Hepatocyte (in vitro differentiated cells): ENCODE measurements around the gene ZNF483. TPM values are rescaled to one million over a fixed set of nuclear protein-coding genes. Genes with fewer than 3 reads are reported as not detected.

Experiments
- DNase-seq: peaks from one replicate; pipeline ENCODE4 v3.0.0-alpha.2; 2016; ENCODE audit warnings: low spot score
- H2AFZ ChIP-seq: fragments of 200-600 bp; sonication (generic); 2 replicates; pipeline ENCODE4 v1.6.0; 2016; ENCODE audit warnings: antibody characterized with exemption, mild to moderate bottlenecking
- H3K27ac ChIP-seq: fragments of 200-600 bp; sonication (generic); 2 replicates; pipeline ENCODE4 v1.5.1; 2016; ENCODE audit warnings: mild to moderate bottlenecking
- H3K27me3 ChIP-seq: fragments of 200-600 bp; sonication (generic); 2 replicates; pipeline ENCODE4 v1.6.1; 2016
- H3K36me3 ChIP-seq: fragments of 200-600 bp; sonication (generic); replicated peaks from 2 replicates; pipeline ENCODE4 v1.5.1; 2016; ENCODE audit warnings: low read depth; ENCODE audit not compliant: insufficient read depth
- H3K4me1 ChIP-seq: fragments of 200-600 bp; sonication (generic); 2 replicates; pipeline ENCODE4 v1.5.1; 2016; ENCODE audit warnings: mild to moderate bottlenecking, moderate library complexity; ENCODE audit not compliant: insufficient read depth
- H3K4me2 ChIP-seq: fragments of 200-600 bp; sonication (generic); 2 replicates; pipeline ENCODE4 v1.6.0; 2016
- H3K4me3 ChIP-seq: fragments of 200-600 bp; sonication (generic); 2 replicates; pipeline ENCODE4 v1.5.1; 2016; ENCODE audit warnings: mild to moderate bottlenecking
- H3K79me2 ChIP-seq: fragments of 200-600 bp; sonication (generic); 2 replicates; pipeline ENCODE4 v1.6.0; 2017; ENCODE audit warnings: mild to moderate bottlenecking
- H3K9me2 ChIP-seq: fragments of 200-600 bp; sonication (generic); replicated peaks from 2 replicates; pipeline ENCODE4 v1.6.0; 2017; ENCODE audit warnings: mild to moderate bottlenecking; ENCODE audit not compliant: insufficient read depth
- H3K9me3 ChIP-seq: fragments of 200-600 bp; sonication (generic); 2 replicates; pipeline ENCODE4 v1.5.1; 2016; ENCODE audit warnings: low read depth, mild to moderate bottlenecking
- H4K20me1 ChIP-seq: fragments of 200-600 bp; sonication (generic); 2 replicates; pipeline ENCODE4 v1.6.0; 2016; ENCODE audit warnings: mild to moderate bottlenecking; ENCODE audit not compliant: insufficient read depth, poor library complexity, severe bottlenecking
- CTCF ChIP-seq: fragments of 200-600 bp; sonication (generic); IDR thresholded peaks from 2 replicates; pipeline ENCODE4 v1.5.1; 2016; ENCODE audit warnings: antibody characterized with exemption, mild to moderate bottlenecking; ENCODE audit not compliant: poor library complexity
- EZH2 ChIP-seq: fragments of 200-600 bp; sonication (generic); IDR thresholded peaks from 2 replicates; pipeline ENCODE4 v1.6.1; 2016; ENCODE audit warnings: antibody characterized with exemption, mild to moderate bottlenecking, borderline replicate concordance
- EZH2phosphoT487 ChIP-seq: fragments of 200-600 bp; sonication (generic); IDR thresholded peaks from one replicate; pipeline ENCODE4 v1.6.1; 2018; ENCODE audit warnings: antibody characterized with exemption, mild to moderate bottlenecking, low read depth, moderate library complexity; ENCODE audit not compliant: unreplicated experiment, severe bottlenecking
- WGBS: methylation state at CpG from one replicate; pipeline ENCODE4 v1.1.6; 2016; ENCODE audit warnings: low lambda C conversion rate; ENCODE audit errors: missing lambda C conversion rate; 5-methylcytosine and 5-hydroxymethylcytosine counted together
- polyA plus RNA-seq: library from polyadenylated mRNA; unstranded; fragments of >200 nt; fragmentation: Nextera tagmentation; extraction: Ambion mirVana; gene quantifications from 2 replicates; pipeline ENCODE4 v1.2.1, GENCODE V29; 2016
- total RNA-seq: library from RNA; depleted of rRNA; stranded (reverse); fragments of >200 nt; gene quantifications from 2 replicates; pipeline ENCODE4 v1.2.3, GENCODE V29; 2014

The ZNF483 gene
- total and polyA plus RNA-seq, 2 experiments from 2014 or later, result 0.87 to 4.6 TPM

- Histone ChIP-seq H3K4me1 (peaks cover 22% of the 10 kb centered on the region), H3K9me2 (no peaks in the 10 kb centered on the region), H2AFZ (no peak overlapping the region), H4K20me1 (no peaks in the 10 kb centered on the region), H3K4me3 (no peak overlapping the region), H3K9me3 (no peaks in the 10 kb centered on the region), H3K27ac (peak overlapping the region; percentile 29), H3K36me3 (no peaks in the 10 kb centered on the region), H3K27me3 (no peaks in the 10 kb centered on the region), H3K4me2 (peak overlapping the region; percentile 25), H3K79me2 (no peaks in the 10 kb centered on the region)
- no peak for DNase-seq
- TF ChIP-seq CTCF (no peak), EZH2phosphoT487 (no peak), EZH2 (no peak)
- WGBS, result 70% methylated on average over 16 of the region's 16 CpGs
Measured at GRCh38 chr9:111604054-111604615, 79.2 kb downstream of the ZNF483 start.

- Histone ChIP-seq H2AFZ (no peak overlapping the region), H3K4me1 (peaks cover 22% of the 10 kb centered on the region), H3K27me3 (no peaks in the 10 kb centered on the region), H3K36me3 (no peaks in the 10 kb centered on the region), H3K9me2 (no peaks in the 10 kb centered on the region), H3K79me2 (no peaks in the 10 kb centered on the region), H3K9me3 (no peaks in the 10 kb centered on the region), H4K20me1 (no peaks in the 10 kb centered on the region), H3K4me3 (no peak overlapping the region), H3K27ac (peak overlapping the region; percentile 29), H3K4me2 (peak overlapping the region; percentile 25)
- peak; percentile 24 for DNase-seq
- 70% methylated on average over 9 of the region's 9 CpGs for WGBS
- TF ChIP-seq EZH2phosphoT487 (no peak), EZH2 (no peak), CTCF (no peak)
Measured at GRCh38 chr9:111605041-111605559, 80.1 kb downstream of the ZNF483 start.

GRCh38 chr9:111610149-111610548 is 85.2 kb downstream of the ZNF483 start:
- Histone ChIP-seq H3K27ac (no peak overlapping the region), H2AFZ (no peak overlapping the region), H3K4me1 (peaks cover 9% of the 10 kb centered on the region), H3K4me2 (no peak overlapping the region), H4K20me1 (no peaks in the 10 kb centered on the region), H3K9me3 (no peaks in the 10 kb centered on the region), H3K79me2 (no peaks in the 10 kb centered on the region), H3K9me2 (no peaks in the 10 kb centered on the region), H3K36me3 (no peaks in the 10 kb centered on the region), H3K4me3 (no peak overlapping the region), H3K27me3 (no peaks in the 10 kb centered on the region)
- WGBS, result 70% methylated on average over 5 of the region's 5 CpGs
- no peak for DNase-seq
- TF ChIP-seq EZH2 (no peak), EZH2phosphoT487 (no peak), CTCF (no peak)
